Measurements from ENCODE around the gene ESRP2. TPM values are rescaled to one million over a fixed set of nuclear protein-coding genes. Genes with fewer than 3 reads are reported as not detected.

ESRP2 gene
- total and polyA plus RNA-seq, 9 of the 15 experiments (the other 6 are each of a cell fraction or from before 2014, with no cell fraction given), result 0.05 to 0.15 (median 0.07) TPM; not detected in 6

GRCh38 chr16:68270353-68270752 is 34.4 kb upstream of the ESRP2 start:
- intact Hi-C loops (cut with micrococcal nuclease), result no loop called here
- BruUV-seq (replicated peaks), result no TSS peak
- TF ChIP-seq GTF2B (IDR thresholded peaks at IDR 0.05; ENCODE audit: extremely low read depth, insufficient read length), result no peak
- no peak for TF ChIP-seq ZNF639 (CRISPR knock-in tag; conservative IDR thresholded peaks at IDR 0.05 in 1 of 2, IDR thresholded peaks at IDR 0.05 in 1 of 2)
- ChIA-PET POLR2A (interaction anchor here (0.6 kb wide), 1 partner anchor 13 kb away, joined by 3 read pairs; no protein-coding TSS in a partner anchor), CTCF (ENCODE audit: low intra/inter-chr PET ratio) (no interaction called here)
- Histone ChIP-seq H3K9me1 (ENCODE audit: control insufficient read depth, insufficient read depth, low read length) (no peaks in the 10 kb centered on the region), H3K9me3 (replicated peaks; ENCODE audit: control insufficient read depth, insufficient read depth, low read depth, low read length) (no peaks in the 10 kb centered on the region), H4K20me1 (replicated peaks; ENCODE audit: control insufficient read depth, insufficient read depth, low read length) (peaks cover 36% of the 10 kb centered on the region), H2AFZ (ENCODE audit: low read depth, low read length) (no peak overlapping the region), H3K4me1 (replicated peaks in 1 of 2; ENCODE audit: control insufficient read depth in 2 of 2, insufficient read depth in 2 of 2, low read length in 2 of 2) (peaks cover 8 to 19% of the 10 kb centered on the region in 2 experiments; a peak in 3 of 5 replicates), H3K27me3 (ENCODE audit: control insufficient read depth in 2 of 2, insufficient read depth in 2 of 2, low read length in 2 of 2) (no peaks in the 10 kb centered on the region), H3K4me2 (ENCODE audit: insufficient read depth, low read length) (no peak overlapping the region), H3K9ac (ENCODE audit: insufficient read depth in 1 of 2, low read depth in 2 of 2, low read length in 2 of 2) (no peak overlapping the region), H3K27ac (ENCODE audit: extremely low read depth, low read depth, low read length) (no peak overlapping the region), H3K79me2 (ENCODE audit: control insufficient read depth, insufficient read depth, low read length) (peaks cover 81% of the 10 kb centered on the region), H3K36me3 (ENCODE audit: control insufficient read depth, insufficient read depth, low read length) (peaks cover 70% of the 10 kb centered on the region), H3K4me3 (no peak overlapping the region)
- in situ Hi-C loops (cut with MboI), result no loop called here
- FAIRE-seq, result no peak
- ATAC-seq, result no peak
- no peak for DNase-seq (ENCODE audit: extremely low read depth in 1 of 4, low spot score in 3 of 4)
- 0% methylated on average over 1 of the region's 1 CpG for WGBS (ENCODE audit: insufficient coverage, low coverage, missing lambda C conversion rate)

All from K562 (cell line).